Keratinocyte (primary cell): ENCODE results near the gene SEMA4G. TPM values are rescaled to one million over a fixed set of nuclear protein-coding genes. Genes with fewer than 3 reads are reported as not detected.

Experiments used
- DNase-seq: peaks from one replicate; pipeline ENCODE4 v3.0.0-alpha.2; 2011; ENCODE audit warnings: low read depth, missing footprints, low spot score
- FAIRE-seq: peaks from 2 replicates; lab custom pipeline; 2011; peaks lifted over from hg19 to GRCh38; lab: Jason Lieb, UNC
- H2AFZ ChIP-seq: 2 replicates; pipeline ENCODE4 v1.6.0; 2012; ENCODE audit warnings: low read length, control low read depth, inconsistent platforms; ENCODE audit not compliant: control insufficient read depth
- H3K27ac ChIP-seq: 2 replicates; pipeline ENCODE4 v1.5.1; 2011; ENCODE audit warnings: low read length; ENCODE audit not compliant: control insufficient read depth, insufficient read depth
- H3K27me3 ChIP-seq: 3 replicates; pipeline ENCODE4 v1.6.0; 2011; ENCODE audit warnings: low read length; ENCODE audit not compliant: control insufficient read depth, insufficient read depth; ENCODE audit errors: extremely low read depth
- H3K36me3 ChIP-seq, 2 experiments: 2 replicates in 1 of 2; 3 replicates in 1 of 2; pipeline ENCODE4 v1.5.1; 2011; ENCODE audit warnings: low read length in 2 of 2, mild to moderate bottlenecking in 1 of 2; ENCODE audit not compliant: control insufficient read depth in 2 of 2, insufficient read depth in 2 of 2; ENCODE audit errors: extremely low read depth in 1 of 2
- H3K4me1 ChIP-seq: 3 replicates; pipeline ENCODE4 v1.5.1; 2011; ENCODE audit warnings: low read length; ENCODE audit not compliant: control insufficient read depth, insufficient read depth; ENCODE audit errors: extremely low read depth
- H3K4me2 ChIP-seq: 3 replicates; pipeline ENCODE4 v1.6.0; 2011; ENCODE audit warnings: low read depth, low read length; ENCODE audit not compliant: control insufficient read depth, insufficient read depth; ENCODE audit errors: extremely low read depth
- H3K4me3 ChIP-seq, 3 experiments: fragments of 200-600 bp in 1 of 3; sonication (generic) in 1 of 3; 2 replicates in 2 of 3; 3 replicates in 1 of 3; pipeline ENCODE4 v1.5.1; 2011 to 2016; ENCODE audit warnings: low read length in 3 of 3, mild to moderate bottlenecking in 3 of 3, control low read depth in 2 of 3, inconsistent platforms in 1 of 3, low read depth in 1 of 3, mixed read lengths in 1 of 3, mixed run types in 1 of 3, moderate library complexity in 1 of 3; ENCODE audit not compliant: control insufficient read depth in 2 of 3, insufficient read depth in 2 of 3; ENCODE audit errors: extremely low read depth in 1 of 3
- H3K79me2 ChIP-seq: 2 replicates; pipeline ENCODE4 v1.6.0; 2012; ENCODE audit warnings: low read length; ENCODE audit not compliant: control insufficient read depth, insufficient read depth
- H3K9ac ChIP-seq: 3 replicates; pipeline ENCODE4 v1.6.0; 2011; ENCODE audit warnings: low read length; ENCODE audit not compliant: control insufficient read depth, insufficient read depth; ENCODE audit errors: extremely low read depth
- H3K9me1 ChIP-seq: 3 replicates; pipeline ENCODE4 v1.6.0; 2011; ENCODE audit warnings: low read length; ENCODE audit not compliant: control insufficient read depth, insufficient read depth; ENCODE audit errors: extremely low read depth
- H3K9me3 ChIP-seq: 2 replicates; pipeline ENCODE4 v1.5.1; 2012; ENCODE audit warnings: low read depth, low read length; ENCODE audit not compliant: control insufficient read depth
- H4K20me1 ChIP-seq: 3 replicates; pipeline ENCODE4 v1.6.0; 2011; ENCODE audit warnings: low read length; ENCODE audit not compliant: control insufficient read depth, insufficient read depth; ENCODE audit errors: extremely low read depth
- EZH2 ChIP-seq: IDR thresholded peaks from one replicate; pipeline ENCODE4 v1.6.1; 2012; ENCODE audit warnings: inconsistent platforms, mild to moderate bottlenecking, low read length, moderate library complexity
- dilution Hi-C: fragments of 300-500 bp; cut with MboI; formaldehyde crosslinking; loops from one replicate; pipeline ENCODE4 v1.7.0; 2020; ENCODE audit warnings: low sequenced_read_pairs; ENCODE audit not compliant: extremely low pct_ligation_motif_present
- polyA plus RNA-seq, 5 experiments: library from polyadenylated mRNA; depleted of rRNA in 3 of 5; stranded (reverse) in 3 of 5; stranded (forward) in 1 of 5; unstranded in 1 of 5; fragments of >200 nt; gene quantifications; 1 replicate in 1 of 5; 2 replicates in 3 of 5; 3 replicates in 1 of 5; pipeline versions ENCODE4 v1.2.1 to v1.2.3, GENCODE V29; 2011 to 2012; ENCODE audit warnings: missing spikeins in 2 of 5, low read depth in 1 of 5, low replicate concordance in 1 of 5
- TF ChIP-seq, protein P1 (sequence below), 3 experiments: IDR thresholded peaks in 1 of 3; conservative IDR thresholded peaks in 1 of 3; optimal IDR thresholded peaks in 1 of 3; 2 replicates in 2 of 3; 3 replicates in 1 of 3; pipeline versions ENCODE3 to v1.5.1; 2011; ENCODE audit warnings: low read length in 3 of 3, mild to moderate bottlenecking in 3 of 3, moderate library complexity in 2 of 3, control low read depth in 1 of 3, inconsistent platforms in 1 of 3; ENCODE audit not compliant: insufficient read depth in 2 of 3; ENCODE audit errors: extremely low read depth in 1 of 3

Gene SEMA4G
- polyA plus RNA-seq, 1 donor (not counting 4 experiments of a cell fraction or from before 2014, with no cell fraction given), result 1.2 TPM

- no peak for FAIRE-seq
These were observed 38.9 kb upstream of the SEMA4G start for GRCh38 chr10:100930368-100930767.

DNA sequence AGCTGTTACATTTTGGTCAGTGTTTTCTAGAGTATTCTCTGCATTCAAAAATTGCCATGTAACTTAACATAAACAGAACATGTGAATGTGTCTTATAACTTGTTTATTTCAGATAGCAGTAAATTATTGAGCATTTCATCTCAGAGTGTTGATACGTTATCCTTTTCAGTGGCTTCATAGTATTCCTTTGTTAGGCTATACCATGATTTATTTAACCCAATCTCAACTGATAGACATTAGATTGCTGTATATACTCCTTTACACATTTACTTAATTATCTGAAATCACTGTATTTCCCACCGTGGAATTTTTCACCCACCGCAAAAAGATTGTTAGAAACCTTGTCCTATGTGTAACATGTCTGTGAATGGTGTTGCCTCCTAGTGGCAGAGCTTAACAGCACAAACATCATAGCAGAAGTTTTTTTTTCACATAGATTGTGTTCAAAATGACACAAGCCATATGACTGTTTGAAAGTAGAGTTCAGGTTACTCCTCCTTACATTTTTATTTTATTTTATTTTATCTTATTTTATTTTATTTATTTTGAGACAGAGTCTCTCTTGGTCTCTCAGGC lies 35.1 kb upstream of the SEMA4G start:
- no peaks in the 10 kb centered on the region for H3K4me1 ChIP-seq
- H3K36me3 ChIP-seq, result peaks cover 11 to 20% of the 10 kb centered on the region in 2 experiments
- FAIRE-seq, result no peak
- H3K79me2 ChIP-seq, result no peaks in the 10 kb centered on the region
- no peak overlapping the region for H3K4me2 ChIP-seq
- H3K9me1 ChIP-seq, result no peaks in the 10 kb centered on the region
- no peaks in the 10 kb centered on the region for H3K9me3 ChIP-seq
- no peaks in the 10 kb centered on the region for H3K27me3 ChIP-seq
- TF ChIP-seq EZH2, result no peak
- TF ChIP-seq, protein P1, sequence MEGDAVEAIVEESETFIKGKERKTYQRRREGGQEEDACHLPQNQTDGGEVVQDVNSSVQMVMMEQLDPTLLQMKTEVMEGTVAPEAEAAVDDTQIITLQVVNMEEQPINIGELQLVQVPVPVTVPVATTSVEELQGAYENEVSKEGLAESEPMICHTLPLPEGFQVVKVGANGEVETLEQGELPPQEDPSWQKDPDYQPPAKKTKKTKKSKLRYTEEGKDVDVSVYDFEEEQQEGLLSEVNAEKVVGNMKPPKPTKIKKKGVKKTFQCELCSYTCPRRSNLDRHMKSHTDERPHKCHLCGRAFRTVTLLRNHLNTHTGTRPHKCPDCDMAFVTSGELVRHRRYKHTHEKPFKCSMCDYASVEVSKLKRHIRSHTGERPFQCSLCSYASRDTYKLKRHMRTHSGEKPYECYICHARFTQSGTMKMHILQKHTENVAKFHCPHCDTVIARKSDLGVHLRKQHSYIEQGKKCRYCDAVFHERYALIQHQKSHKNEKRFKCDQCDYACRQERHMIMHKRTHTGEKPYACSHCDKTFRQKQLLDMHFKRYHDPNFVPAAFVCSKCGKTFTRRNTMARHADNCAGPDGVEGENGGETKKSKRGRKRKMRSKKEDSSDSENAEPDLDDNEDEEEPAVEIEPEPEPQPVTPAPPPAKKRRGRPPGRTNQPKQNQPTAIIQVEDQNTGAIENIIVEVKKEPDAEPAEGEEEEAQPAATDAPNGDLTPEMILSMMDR (optimal IDR thresholded peaks at IDR 0.05 in 1 of 3, IDR thresholded peaks at IDR 0.05 in 1 of 3, conservative IDR thresholded peaks at IDR 0.05 in 1 of 3; ENCODE audit: extremely low read depth in 1 of 3, insufficient read depth in 2 of 3, low read length in 3 of 3), result peak; percentile 17 to 49 (median 38)
- no peak for DNase-seq
- no peak overlapping the region for H3K4me3 ChIP-seq
- H2AFZ ChIP-seq, result no peak overlapping the region
- H3K9ac ChIP-seq, result no peak overlapping the region
- H4K20me1 ChIP-seq, result no peaks in the 10 kb centered on the region
- dilution Hi-C loops, result no loop called here
- no peak overlapping the region for H3K27ac ChIP-seq

More at GRCh38 chr10:100930368-100930767, 38.9 kb upstream of the SEMA4G start:
- H3K9ac ChIP-seq, result no peak overlapping the region
- H2AFZ ChIP-seq, result no peak overlapping the region
- dilution Hi-C loops, result no loop called here
- no peak overlapping the region for H3K4me2 ChIP-seq
- no peaks in the 10 kb centered on the region for H3K27me3 ChIP-seq
- H3K9me3 ChIP-seq, result no peaks in the 10 kb centered on the region
- H4K20me1 ChIP-seq, result no peaks in the 10 kb centered on the region
- H3K79me2 ChIP-seq, result no peaks in the 10 kb centered on the region
- no peaks in the 10 kb centered on the region for H3K4me1 ChIP-seq
- H3K9me1 ChIP-seq, result no peaks in the 10 kb centered on the region
- peaks cover 13 to 20% of the 10 kb centered on the region in 2 experiments for H3K36me3 ChIP-seq
- TF ChIP-seq, protein P1 (optimal IDR thresholded peaks at IDR 0.05 in 1 of 3, IDR thresholded peaks at IDR 0.05 in 1 of 3, conservative IDR thresholded peaks at IDR 0.05 in 1 of 3; ENCODE audit: extremely low read depth in 1 of 3, insufficient read depth in 2 of 3, low read length in 3 of 3), result no peak
- TF ChIP-seq EZH2, result no peak
- H3K4me3 ChIP-seq, result no peak overlapping the region
- H3K27ac ChIP-seq, result no peak overlapping the region
- DNase-seq, result no peak
